HG03039 (cell line): ENCODE measurements around the gene RBM19.

Source experiments
- ATAC-seq: cut with Tn5 transposase; IDR thresholded peaks from one replicate; pipeline ENCODE4 v1.9.1; 2021; ENCODE audit warnings: mild to moderate bottlenecking, moderate library complexity; ENCODE audit not compliant: unreplicated experiment

RBM19 gene

DNA sequence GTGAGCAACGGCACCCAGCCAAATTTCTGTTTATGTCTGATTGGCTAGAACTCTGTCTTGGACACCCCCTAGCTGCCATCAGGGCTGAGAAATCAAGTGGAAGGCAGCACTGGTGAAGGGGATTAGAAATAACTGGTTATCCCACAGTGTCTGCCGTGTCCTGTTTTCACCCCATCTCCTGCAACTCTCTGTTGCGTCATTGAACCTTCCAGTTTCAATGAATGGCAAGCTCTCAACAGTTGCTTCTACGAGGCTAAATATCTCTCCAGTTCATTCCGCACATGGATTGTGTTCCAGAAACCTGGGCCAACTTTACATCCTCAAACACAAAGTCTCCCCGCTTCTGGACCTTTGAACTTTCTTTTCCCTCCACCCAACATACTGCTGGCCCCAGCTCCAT lies 173.7 kb downstream of the RBM19 start:
- ATAC-seq = no peak

- no peak for ATAC-seq
Observed at GRCh38 chr12:113788020-113788856, 177.9 kb downstream of the RBM19 start.

- no peak for ATAC-seq
Observed at GRCh38 chr12:113786107-113786506, 180.0 kb downstream of the RBM19 start.

DNA sequence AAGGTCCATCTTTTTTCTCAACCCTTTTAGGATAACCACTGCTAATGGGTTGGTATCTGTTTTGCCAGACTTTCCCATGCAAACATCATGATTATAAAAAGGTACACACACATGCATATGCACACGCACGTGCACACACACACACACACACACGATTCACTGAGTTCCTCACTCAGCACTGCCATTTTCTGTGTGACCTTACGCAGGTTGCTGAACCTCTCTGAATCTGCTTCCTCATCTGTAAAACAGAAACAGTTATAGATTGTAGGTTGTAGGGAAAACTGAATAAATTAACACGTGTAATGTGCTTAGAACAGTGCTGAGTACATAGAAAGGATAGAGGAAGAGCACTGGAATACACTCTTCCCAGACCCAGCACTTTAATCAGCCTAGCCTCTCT lies 182.3 kb downstream of the RBM19 start:
- ATAC-seq = no peak

GRCh38 chr12:113782873-113783272 lies 183.3 kb downstream of the RBM19 start:
- no peak for ATAC-seq

GRCh38 chr12:113781415-113782198 lies 184.5 kb downstream of the RBM19 start:
- ATAC-seq = no peak

GRCh38 chr12:113779774-113780173 lies 186.4 kb downstream of the RBM19 start:
- no peak for ATAC-seq

DNA sequence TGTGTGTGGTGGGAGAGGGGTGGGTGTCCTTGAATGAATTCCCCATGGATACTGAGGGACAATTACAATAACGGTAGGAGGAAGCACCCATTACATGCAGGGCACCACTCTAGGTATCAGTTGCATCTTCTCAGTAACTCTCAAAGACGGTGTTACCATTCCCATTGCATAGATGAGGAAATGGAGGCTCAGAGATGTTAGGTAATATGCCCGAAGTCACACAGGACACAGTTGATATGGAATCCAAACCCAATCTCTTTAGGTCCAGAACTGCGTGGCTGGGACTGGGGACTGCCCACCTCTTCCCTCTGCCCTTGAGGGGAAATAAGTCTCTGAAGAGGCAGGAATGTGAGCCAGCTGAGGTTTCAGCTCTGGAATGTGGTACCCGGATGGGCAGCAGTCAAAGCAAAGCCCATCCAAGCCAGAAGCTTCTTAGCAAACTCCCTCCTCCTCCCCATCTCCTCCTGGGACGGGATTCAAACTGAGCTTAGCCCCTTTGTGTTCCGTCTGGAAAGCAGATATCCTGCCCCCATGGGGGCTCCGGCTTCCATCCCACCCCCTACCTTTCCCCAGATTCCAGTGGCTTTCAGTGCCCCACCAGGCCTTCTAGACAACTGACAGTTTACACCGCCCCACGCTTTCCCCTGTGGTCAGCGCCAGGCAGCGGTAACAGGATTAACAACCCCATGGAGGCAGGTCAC lies 187.5 kb downstream of the RBM19 start:
- ATAC-seq = no peak

DNA sequence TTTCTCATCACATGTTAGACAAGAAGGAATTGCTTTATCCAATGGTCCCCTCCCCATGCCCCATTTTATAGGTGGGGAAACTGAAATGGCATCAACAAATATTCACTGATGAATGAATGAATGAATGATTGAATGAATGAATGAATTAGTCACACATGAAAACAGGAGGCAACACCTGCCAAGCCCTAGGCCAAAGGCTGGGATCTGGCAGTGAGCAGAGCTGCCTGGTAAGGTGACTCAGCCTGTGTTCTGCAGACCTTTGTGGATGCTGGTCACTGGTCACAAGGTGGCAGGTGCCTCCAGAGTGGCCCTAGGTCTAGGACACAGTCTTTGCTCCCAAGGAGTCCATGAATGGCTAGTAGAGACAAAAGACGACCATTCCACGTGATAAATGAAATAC lies 188.4 kb downstream of the RBM19 start:
- no peak for ATAC-seq

- no peak for ATAC-seq
Observed at GRCh38 chr12:113776536-113776935, 189.6 kb downstream of the RBM19 start.

DNA sequence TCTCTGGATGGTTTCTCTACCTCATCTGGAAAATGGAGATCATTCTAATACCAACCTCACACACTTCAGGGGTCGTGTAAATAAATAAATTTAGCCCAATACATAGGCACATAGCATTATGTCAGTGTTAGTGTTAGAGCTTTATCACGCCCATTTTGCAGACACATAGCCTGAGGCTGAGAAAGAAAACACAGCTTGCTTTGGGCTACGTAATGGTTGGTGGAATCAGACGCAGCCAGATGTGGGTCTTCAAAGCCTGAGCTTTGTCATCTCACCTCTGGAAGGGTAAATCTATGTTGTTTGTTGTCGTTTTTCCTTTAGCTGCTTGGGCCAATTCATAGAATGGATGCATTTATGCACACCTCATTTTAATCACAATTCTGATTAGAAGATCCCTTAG lies 191.6 kb downstream of the RBM19 start:
- ATAC-seq = no peak

GRCh38 chr12:113772505-113773030 lies 193.6 kb downstream of the RBM19 start:
- no peak for ATAC-seq

- no peak for ATAC-seq
Observed at GRCh38 chr12:113770389-113770865, 195.7 kb downstream of the RBM19 start.

- no peak for ATAC-seq
Observed at GRCh38 chr12:113769305-113769704, 196.8 kb downstream of the RBM19 start.

- ATAC-seq = no peak
Observed at GRCh38 chr12:113768850-113769249, 197.3 kb downstream of the RBM19 start.

DNA sequence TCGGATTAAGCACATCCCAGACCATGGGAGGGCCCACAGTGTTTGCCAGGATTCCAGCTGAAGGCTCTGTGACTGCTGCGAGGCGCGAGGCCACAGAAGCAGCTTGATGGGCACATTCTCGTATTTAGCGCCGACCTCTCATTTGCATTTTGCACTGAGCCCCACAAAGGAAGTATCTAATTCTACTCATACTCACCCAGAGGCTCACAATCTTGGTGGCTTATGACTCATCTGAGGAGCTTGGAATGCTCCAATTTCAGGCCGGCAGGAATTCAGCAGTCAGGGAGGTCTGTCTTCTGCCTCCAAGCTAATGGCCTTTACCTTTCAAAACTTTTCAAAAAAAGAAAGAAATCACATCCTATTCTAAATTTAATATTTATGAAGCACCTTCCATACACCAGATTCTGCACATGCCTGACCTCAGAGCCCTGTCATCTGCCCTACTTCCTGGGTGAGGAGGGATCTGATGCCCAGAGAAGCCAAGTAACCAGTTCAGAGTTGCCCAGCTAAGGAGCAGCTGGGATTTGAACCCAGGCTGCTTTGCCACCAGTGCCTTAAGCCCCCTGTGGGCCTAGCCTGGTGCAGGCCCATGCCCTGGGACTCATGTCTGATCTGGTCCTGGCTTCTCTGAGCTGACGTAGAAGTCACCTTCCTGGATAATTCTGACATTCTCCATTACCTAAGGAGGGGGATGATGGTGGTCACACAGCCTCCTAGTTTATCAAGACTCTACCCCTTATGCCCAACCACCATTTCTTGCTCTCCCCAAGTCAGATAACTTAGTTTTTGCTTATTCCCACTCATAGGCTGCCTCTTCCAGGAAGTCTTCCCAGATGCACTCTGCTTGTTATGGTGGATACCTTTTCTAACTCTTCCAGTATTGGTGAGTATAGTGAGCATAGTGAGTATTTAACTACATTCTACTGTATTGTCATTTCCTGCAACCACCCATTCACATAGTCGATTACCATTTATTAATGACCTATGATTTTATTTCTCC lies 198.9 kb downstream of the RBM19 start:
- no peak for ATAC-seq
